NCI-H748 treated with DMSO at 0.1 percent for 48 hours (cell line): ENCODE data around the gene EIF1AD.
"Not testable (repeated sequence)": the region's sequence is repeated elsewhere in the genome, so short reads cannot be mapped to it uniquely, and the experiment has no call there.

ENCODE experiments used
- DNase-seq: peaks from one replicate; lab custom pipeline; 2025; lab: John Stamatoyannopoulos, UW

EIF1AD gene

DNA sequence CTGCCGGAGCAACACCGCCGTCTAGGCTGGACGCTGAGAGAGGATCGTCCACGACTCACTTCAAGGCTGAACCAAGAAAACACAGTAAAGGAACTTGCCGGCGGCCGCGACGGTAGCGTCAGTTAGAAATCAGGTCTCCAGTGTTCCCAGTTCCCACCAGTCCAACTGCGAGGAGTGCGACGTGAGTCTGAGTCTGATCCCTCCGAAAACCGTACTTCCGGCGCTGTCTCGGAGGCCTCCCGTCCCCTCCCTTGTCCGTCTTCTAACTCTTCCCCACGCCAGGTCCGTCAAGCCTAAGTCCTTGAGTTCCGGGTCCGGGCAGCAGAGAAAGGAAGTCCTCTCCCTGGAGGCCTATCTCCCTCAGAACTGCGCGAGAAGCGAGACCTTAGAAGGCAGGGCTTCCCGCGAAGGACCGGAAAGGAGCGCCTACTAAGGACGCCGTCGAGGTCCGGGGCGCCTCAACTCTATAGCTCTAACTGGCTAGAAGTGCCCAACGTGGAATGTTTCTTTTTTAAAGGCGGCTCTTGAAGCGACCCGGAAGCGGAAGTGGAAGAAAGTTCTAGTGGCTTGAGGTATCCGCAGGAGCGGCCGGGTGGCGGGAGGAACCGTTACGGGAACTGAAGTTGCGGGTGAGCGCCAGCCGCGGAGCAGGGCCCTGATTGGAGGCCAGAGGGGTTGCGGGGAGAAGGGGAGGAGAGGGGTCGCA, at the start of gene EIF1AD, which contains the start of gene BANF1:
Gene EIF1AD, minus strand, starts transcription at position 216 of the 706 bp plus-strand sequence. CDS start 1,768 bp downstream, outside the sequence.
Gene BANF1, plus strand, starts transcription at position 562 of the 706 bp plus-strand sequence. CDS start 748 bp downstream, outside the sequence.
- DNase-seq = peak; percentile 98

GRCh38 chr11:66051371-66051765, 49.4 kb upstream of the EIF1AD start:
- no peak for DNase-seq

GRCh38 chr11:66050581-66051231, 48.7 kb upstream of the EIF1AD start:
- no peak for DNase-seq

- DNase-seq = no peak
Measured at GRCh38 chr11:66048547-66049323, 46.8 kb upstream of the EIF1AD start, which contains the start of gene GAL3ST3. TSS of gene GAL3ST3 (minus strand) at chr11:66049161. CDS start at chr11:66045415, 3,746 bp downstream.

GRCh38 chr11:66047541-66048365, 45.8 kb upstream of the EIF1AD start:
- DNase-seq = no peak

DNA sequence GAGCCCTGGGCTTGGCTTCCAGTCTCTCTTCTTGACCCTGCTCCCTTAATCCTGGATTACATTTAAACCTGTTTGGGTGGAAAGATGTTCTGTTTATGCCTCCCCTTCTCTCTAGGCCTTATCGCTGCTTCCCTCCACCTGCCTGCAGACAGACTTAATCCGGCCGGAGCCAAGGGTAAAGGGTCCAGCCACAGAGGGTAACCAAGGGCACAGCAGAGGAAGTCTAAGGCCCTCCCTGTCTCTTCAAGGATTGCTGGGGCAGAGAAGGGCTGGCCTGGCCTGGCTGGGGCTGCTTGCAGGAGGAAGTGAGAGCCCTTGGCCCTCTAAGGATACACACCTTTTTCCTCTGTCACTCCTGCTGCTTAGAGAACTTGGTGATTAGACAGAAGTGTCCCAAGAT, 44.9 kb upstream of the EIF1AD start:
- DNase-seq = no peak

GRCh38 chr11:66045177-66045639, 43.3 kb upstream of the EIF1AD start:
- DNase-seq = peak; percentile 69

GRCh38 chr11:66044757-66045156, 42.8 kb upstream of the EIF1AD start:
- no peak for DNase-seq

DNA sequence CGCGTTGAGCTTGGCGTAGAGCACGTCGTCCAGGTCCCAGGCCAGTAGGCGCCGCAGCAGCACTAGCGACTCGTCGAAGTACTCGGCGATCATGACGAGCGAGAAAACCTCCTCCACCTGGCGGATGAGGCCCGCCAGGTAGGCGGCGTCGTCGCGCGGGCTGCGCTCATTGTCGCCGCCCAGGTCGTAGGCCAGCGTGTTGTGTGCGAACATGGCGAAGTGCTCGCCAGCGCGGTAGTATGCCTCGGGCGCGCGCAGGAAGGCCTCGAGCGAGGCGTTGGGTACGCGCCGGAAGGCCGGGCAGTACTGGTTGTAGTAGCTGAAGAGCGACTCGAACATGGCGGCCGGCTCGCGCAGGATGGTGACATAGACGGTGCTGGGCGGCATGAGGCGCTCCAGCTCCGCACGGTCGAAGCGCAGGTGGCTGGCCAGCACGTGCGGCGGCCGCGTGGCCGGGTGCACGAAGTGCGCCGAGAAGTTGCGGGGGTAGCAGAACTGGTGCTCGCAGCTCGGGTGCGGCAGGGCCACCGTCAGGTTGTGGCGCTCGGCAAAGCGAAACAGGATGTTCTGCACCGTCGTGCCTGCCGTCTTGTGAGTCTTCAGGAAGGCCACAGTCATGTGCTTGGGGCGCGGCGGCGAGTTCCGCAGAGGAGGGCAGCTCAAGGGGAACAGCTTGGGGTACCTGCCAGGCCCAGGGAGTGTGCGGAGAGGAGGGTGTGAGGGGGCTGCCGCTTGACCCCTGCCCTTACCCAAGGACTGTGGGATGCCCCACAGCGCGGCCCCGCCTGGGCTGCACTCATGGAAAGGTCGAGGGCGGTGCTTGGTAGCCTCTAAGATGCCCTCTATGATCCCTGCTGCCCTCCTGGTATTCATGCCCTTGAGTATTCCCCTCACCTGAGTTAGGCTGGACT, 41.3 kb upstream of the EIF1AD start:
- DNase-seq = no peak

- no peak for DNase-seq
Measured at GRCh38 chr11:66042227-66042995, 40.5 kb upstream of the EIF1AD start.

- DNase-seq = no peak
Measured at GRCh38 chr11:66039765-66040164, 37.8 kb upstream of the EIF1AD start.

DNA sequence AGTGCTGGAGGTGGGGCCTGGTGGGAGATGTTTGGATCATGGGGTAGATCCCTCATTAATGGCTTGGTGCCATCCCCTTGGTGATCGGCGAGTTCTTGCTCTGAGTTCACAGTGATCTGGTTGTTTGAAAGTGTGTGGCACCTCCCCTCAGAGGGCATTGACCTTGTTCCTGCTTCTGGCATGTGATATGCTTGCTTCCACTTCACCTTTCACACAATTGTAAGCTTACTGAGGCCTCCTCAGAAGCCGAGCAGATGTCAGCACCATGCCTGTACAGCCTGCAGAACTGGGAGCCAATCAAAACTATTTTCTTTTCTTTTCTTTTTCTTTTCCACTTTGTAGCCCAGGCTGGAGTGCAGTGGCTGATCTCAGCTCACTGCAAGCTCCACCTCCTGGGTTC, 35.4 kb upstream of the EIF1AD start:
- no peak for DNase-seq

GRCh38 chr11:66036334-66036710, 34.4 kb upstream of the EIF1AD start:
- DNase-seq = no peak

GRCh38 chr11:66035653-66036333, 33.8 kb upstream of the EIF1AD start:
- DNase-seq = no peak

GRCh38 chr11:66032957-66033735, 31.2 kb upstream of the EIF1AD start:
- DNase-seq = no peak

DNA sequence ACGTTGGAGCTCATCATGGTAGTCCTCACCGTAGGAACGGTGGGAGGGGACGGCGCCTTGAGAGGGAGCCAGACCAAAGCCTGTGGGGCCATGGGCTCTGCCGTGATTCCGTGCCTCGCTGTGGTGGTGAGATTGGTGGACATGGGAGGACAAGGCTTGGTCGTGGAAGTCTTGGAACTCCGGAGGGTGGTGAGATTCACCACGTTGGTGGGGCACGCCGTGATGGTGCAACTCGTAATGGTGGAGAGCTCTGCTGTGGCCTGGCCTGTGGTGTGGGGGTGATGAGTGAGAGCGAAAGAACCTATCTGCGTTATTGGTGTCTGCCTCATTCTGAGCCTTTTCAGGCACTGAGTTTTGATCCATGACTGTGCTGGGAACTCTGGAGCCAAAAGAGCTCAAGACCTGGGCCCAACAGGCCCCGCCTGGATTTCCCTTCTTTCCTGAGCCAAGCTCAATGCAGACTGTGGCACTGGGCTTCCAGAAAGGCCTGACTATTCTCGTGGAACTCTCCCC, 24.1 kb upstream of the EIF1AD start, which contains the start of gene CATSPER1:
Gene CATSPER1, minus strand, starts transcription at position 463 of the 513 bp plus-strand sequence. Its CDS starts 100 bp downstream, at position 363.
- no peak for DNase-seq

- not testable (repeated sequence) for DNase-seq
Measured at GRCh38 chr11:66023186-66023440, 21.2 kb upstream of the EIF1AD start.
